Measurements from ENCODE around the gene KRTAP10-2.

DNA sequence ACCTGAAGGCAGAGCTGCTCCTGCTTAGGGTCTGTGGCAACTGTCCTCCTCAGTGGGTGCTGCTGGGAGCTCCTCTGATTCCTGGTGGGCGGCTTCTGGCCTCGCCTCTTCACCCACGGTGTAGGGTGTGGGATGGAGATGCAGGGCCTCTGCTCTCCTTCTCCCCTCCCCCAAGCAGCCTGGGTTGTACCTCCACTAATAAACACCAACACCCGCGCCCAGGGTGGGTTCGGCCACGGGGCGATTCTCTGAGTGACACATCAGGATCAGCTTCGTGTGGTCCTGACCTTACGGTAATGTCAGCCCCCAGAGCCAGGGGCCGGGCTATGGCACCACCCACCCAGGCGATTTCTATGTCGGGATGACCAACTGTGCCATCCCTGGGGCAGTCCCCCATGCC is 35.0 kb downstream of the KRTAP10-2 start:
- TF ChIP-seq EZH2phosphoT487 (IDR thresholded peaks at IDR 0.05; ENCODE audit: insufficient read depth, low read depth) (no peak), EZH2 (IDR thresholded peaks at IDR 0.05; ENCODE audit: insufficient read depth, poor library complexity, severe bottlenecking) (no peak)

All from GM23248 (cell line).